KMS-11 (cell line): ENCODE data around the gene PAK1.

Experiments
- H2AFZ ChIP-seq: fragments of 200-600 bp; sonication (generic); 2 replicates; pipeline ENCODE4 v1.6.1; 2016; ENCODE audit warnings: antibody characterized with exemption, mixed run types, low read depth
- H3K27ac ChIP-seq: fragments of 200-600 bp; sonication (generic); 2 replicates; pipeline ENCODE4 v1.6.1; 2016; ENCODE audit warnings: mild to moderate bottlenecking, mixed run types
- H3K27me3 ChIP-seq: fragments of 200-600 bp; sonication (generic); 2 replicates; pipeline ENCODE4 v1.6.1; 2017; ENCODE audit warnings: mild to moderate bottlenecking, low read depth, mixed run types, moderate library complexity; ENCODE audit not compliant: insufficient read depth
- H3K36me3 ChIP-seq: fragments of 200-600 bp; sonication (generic); 2 replicates; pipeline ENCODE4 v1.6.1; 2017; ENCODE audit warnings: mild to moderate bottlenecking, mixed run types; ENCODE audit not compliant: insufficient read depth
- H3K4me1 ChIP-seq: fragments of 200-600 bp; sonication (generic); 2 replicates; pipeline ENCODE4 v1.6.1; 2016; ENCODE audit warnings: mild to moderate bottlenecking, low read depth, mixed run types; ENCODE audit not compliant: poor library complexity, severe bottlenecking
- H3K4me2 ChIP-seq: fragments of 200-600 bp; sonication (generic); 2 replicates; pipeline ENCODE4 v1.7.0; 2016; ENCODE audit warnings: mild to moderate bottlenecking, mixed run types
- H3K4me3 ChIP-seq: fragments of 200-600 bp; sonication (generic); IDR thresholded peaks from 2 replicates; pipeline ENCODE4 v1.6.1; 2017; ENCODE audit warnings: low read depth, low read length, mixed read lengths; ENCODE audit not compliant: insufficient read depth
- H3K79me2 ChIP-seq: fragments of 200-600 bp; sonication (generic); 2 replicates; pipeline ENCODE4 v1.6.1; 2016; ENCODE audit warnings: low read depth, mixed run types; ENCODE audit not compliant: insufficient read depth
- H3K9ac ChIP-seq: fragments of 200-600 bp; sonication (generic); 2 replicates; pipeline ENCODE4 v1.6.1; 2016; ENCODE audit warnings: mild to moderate bottlenecking, mixed run types
- H4K20me1 ChIP-seq: fragments of 200-600 bp; sonication (generic); 2 replicates; pipeline ENCODE4 v1.6.1; 2016; ENCODE audit warnings: mild to moderate bottlenecking, mixed run types; ENCODE audit not compliant: insufficient read depth
- TF ChIP-seq, protein P1 (sequence below): fragments of 200-600 bp; sonication (generic); conservative IDR thresholded peaks from 2 replicates; pipeline ENCODE4 v1.6.1; 2017; ENCODE audit warnings: low read depth, mild to moderate bottlenecking, antibody characterized with exemption, low read length, moderate library complexity, mixed read lengths

The PAK1 gene

DNA sequence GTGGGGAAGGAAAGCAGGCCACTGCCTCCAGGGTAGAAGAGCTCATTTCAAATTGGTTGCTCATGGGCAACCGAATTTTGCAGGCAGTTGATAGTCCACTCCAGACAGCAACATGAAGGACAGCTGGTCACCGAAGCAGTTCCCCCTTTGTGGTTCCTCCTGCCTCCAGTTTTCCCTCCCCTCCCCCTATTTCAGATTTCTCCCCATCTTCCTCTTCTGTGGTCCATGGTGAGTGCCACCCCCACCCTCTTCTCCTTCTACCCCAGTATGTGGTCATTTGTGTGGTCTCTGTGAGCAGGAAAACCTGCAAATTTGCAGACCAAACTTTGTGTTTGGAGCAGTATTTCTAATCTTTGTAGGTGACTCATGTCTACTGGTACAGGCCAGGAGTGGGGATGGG lies 38.2 kb upstream of the PAK1 start:
- H3K9ac ChIP-seq: no peak overlapping the region
- H4K20me1 ChIP-seq: no peaks in the 10 kb centered on the region
- no peak overlapping the region for H2AFZ ChIP-seq
- H3K4me2 ChIP-seq: no peak overlapping the region
- no peak overlapping the region for H3K4me3 ChIP-seq
- no peaks in the 10 kb centered on the region for H3K79me2 ChIP-seq
- TF ChIP-seq, protein P1, sequence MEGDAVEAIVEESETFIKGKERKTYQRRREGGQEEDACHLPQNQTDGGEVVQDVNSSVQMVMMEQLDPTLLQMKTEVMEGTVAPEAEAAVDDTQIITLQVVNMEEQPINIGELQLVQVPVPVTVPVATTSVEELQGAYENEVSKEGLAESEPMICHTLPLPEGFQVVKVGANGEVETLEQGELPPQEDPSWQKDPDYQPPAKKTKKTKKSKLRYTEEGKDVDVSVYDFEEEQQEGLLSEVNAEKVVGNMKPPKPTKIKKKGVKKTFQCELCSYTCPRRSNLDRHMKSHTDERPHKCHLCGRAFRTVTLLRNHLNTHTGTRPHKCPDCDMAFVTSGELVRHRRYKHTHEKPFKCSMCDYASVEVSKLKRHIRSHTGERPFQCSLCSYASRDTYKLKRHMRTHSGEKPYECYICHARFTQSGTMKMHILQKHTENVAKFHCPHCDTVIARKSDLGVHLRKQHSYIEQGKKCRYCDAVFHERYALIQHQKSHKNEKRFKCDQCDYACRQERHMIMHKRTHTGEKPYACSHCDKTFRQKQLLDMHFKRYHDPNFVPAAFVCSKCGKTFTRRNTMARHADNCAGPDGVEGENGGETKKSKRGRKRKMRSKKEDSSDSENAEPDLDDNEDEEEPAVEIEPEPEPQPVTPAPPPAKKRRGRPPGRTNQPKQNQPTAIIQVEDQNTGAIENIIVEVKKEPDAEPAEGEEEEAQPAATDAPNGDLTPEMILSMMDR: no peak
- H3K36me3 ChIP-seq: no peaks in the 10 kb centered on the region
- H3K4me1 ChIP-seq: no peaks in the 10 kb centered on the region
- H3K27ac ChIP-seq: no peak overlapping the region
- H3K27me3 ChIP-seq: no peaks in the 10 kb centered on the region

- Histone ChIP-seq H3K27ac (no peak overlapping the region), H3K9ac (no peak overlapping the region), H3K79me2 (no peaks in the 10 kb centered on the region), H3K36me3 (no peaks in the 10 kb centered on the region), H3K27me3 (no peaks in the 10 kb centered on the region), H3K4me2 (no peak overlapping the region), H2AFZ (no peak overlapping the region), H4K20me1 (no peaks in the 10 kb centered on the region), H3K4me3 (no peak overlapping the region), H3K4me1 (no peaks in the 10 kb centered on the region)
- TF ChIP-seq, protein P1: no peak
Observed at GRCh38 chr11:77510851-77511250, 37.0 kb upstream of the PAK1 start.

- H3K4me3 ChIP-seq: no peak overlapping the region
- no peaks in the 10 kb centered on the region for H3K36me3 ChIP-seq
- no peaks in the 10 kb centered on the region for H3K79me2 ChIP-seq
- TF ChIP-seq, protein P1: no peak
- no peak overlapping the region for H3K27ac ChIP-seq
- H3K27me3 ChIP-seq: no peaks in the 10 kb centered on the region
- no peak overlapping the region for H3K9ac ChIP-seq
- no peak overlapping the region for H2AFZ ChIP-seq
- H3K4me2 ChIP-seq: no peak overlapping the region
- H3K4me1 ChIP-seq: no peaks in the 10 kb centered on the region
- H4K20me1 ChIP-seq: no peaks in the 10 kb centered on the region
Observed at GRCh38 chr11:77510095-77510494, 36.2 kb upstream of the PAK1 start.

DNA sequence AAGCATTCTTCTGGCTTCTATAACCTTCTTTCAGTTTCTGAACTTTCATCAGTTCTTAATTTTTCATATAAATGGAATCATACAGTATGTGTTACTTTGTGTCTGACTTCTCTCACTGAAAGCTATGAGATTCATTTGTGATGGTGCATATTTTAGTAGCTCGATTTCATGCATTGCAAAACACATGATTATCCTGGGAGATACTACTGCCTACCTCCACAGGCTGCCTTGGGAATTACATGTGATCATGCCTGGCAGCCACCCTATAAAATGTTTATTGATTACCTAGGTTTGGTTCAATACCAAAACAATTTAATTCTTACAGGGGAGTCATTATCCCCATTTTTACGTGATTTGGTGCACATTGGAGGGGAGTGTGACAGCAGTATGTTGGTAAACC lies 34.1 kb upstream of the PAK1 start:
- Histone ChIP-seq H3K27ac (no peak overlapping the region), H3K4me1 (no peaks in the 10 kb centered on the region), H4K20me1 (no peaks in the 10 kb centered on the region), H3K4me3 (no peak overlapping the region), H2AFZ (no peak overlapping the region), H3K79me2 (no peaks in the 10 kb centered on the region), H3K9ac (no peak overlapping the region), H3K36me3 (no peaks in the 10 kb centered on the region), H3K4me2 (no peak overlapping the region), H3K27me3 (no peaks in the 10 kb centered on the region)
- TF ChIP-seq, protein P1: no peak
